Activated naive CD8-positive, alpha-beta T cell treated with anti-CD3 and anti-CD28 coated beads for 36 hours (primary cell): ENCODE measurements around the gene RELCH. TPM values are rescaled to one million over a fixed set of nuclear protein-coding genes. Genes with fewer than 3 reads are reported as not detected.

Source experiments
- DNase-seq: peaks from one replicate; pipeline ENCODE4 v3.0.0; 2021
- H3K27ac Mint-ChIP-seq: one replicate; pipeline ENCODE4 v1.8.0; 2022; ENCODE audit warnings: mild to moderate bottlenecking, moderate library complexity, mixed read lengths
- H3K27me3 Mint-ChIP-seq: one replicate; pipeline ENCODE4 v1.8.0; 2022; ENCODE audit warnings: mild to moderate bottlenecking, mixed read lengths
- H3K36me3 Mint-ChIP-seq: one replicate; pipeline ENCODE4 v1.8.0; 2021; ENCODE audit warnings: mild to moderate bottlenecking, mixed read lengths
- H3K4me1 Mint-ChIP-seq: one replicate; pipeline ENCODE4 v1.8.0; 2021; ENCODE audit warnings: mixed read lengths
- H3K4me3 Mint-ChIP-seq: one replicate; pipeline ENCODE4 v1.8.0; 2022; ENCODE audit warnings: mild to moderate bottlenecking, moderate library complexity, mixed read lengths
- H3K9me3 Mint-ChIP-seq: one replicate; pipeline ENCODE4 v1.8.0; 2022; ENCODE audit warnings: mixed read lengths
- total RNA-seq, 2 experiments: library from RNA; stranded (reverse); gene quantifications; one replicate each; pipeline ENCODE4 v1.2.3, GENCODE V29; 2021

RELCH gene
- total RNA-seq, 2 experiments from 2014 or later = 13.5 to 13.9 TPM

DNA sequence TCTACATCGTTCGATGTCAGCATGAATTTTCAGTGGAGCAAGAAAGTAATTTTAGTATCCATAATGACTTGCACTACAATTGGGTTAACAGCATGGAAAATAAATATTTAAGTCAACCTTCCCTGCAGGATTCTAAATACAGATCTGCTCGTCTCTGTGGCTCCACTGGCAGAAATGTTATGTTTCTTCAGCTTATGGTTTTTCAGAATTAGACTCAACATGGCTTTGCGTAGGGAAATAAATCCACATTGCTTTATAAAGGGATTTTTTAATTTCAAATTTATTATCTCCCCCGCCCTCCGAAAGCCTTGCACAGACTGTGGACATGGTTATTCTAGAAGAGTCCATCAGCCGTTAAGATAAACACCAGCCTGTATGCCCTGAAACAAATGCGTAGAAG is 156.3 kb downstream of the RELCH start:
- no peak overlapping the region for H3K27ac Mint-ChIP-seq
- no peak for DNase-seq
- no peaks in the 10 kb centered on the region for H3K36me3 Mint-ChIP-seq
- no peak overlapping the region for H3K4me3 Mint-ChIP-seq
- no peaks in the 10 kb centered on the region for H3K9me3 Mint-ChIP-seq
- H3K4me1 Mint-ChIP-seq = peaks cover 5% of the 10 kb centered on the region
- peaks cover 14% of the 10 kb centered on the region for H3K27me3 Mint-ChIP-seq

DNA sequence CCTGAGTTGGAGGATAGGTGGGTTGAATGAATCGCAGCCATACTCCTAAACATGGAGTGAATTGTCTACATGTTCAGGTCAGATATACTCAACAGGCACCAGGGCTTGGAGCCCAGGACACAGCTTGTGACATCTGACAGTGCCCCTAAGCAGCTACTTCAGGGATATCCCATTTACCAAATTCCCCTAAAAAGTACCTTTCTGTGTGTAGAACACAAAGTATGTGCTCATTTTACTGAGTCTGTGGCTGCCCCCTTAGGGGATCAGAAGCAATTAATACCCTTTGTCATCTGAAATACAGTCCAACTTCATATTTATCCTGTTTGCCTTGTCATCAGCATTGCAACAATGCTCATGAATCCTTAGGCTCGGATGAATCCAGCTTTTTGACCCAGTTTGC is 158.9 kb downstream of the RELCH start:
- Mint-ChIP-seq H3K27ac (no peak overlapping the region), H3K4me1 (no peaks in the 10 kb centered on the region), H3K9me3 (no peaks in the 10 kb centered on the region), H3K27me3 (peaks cover 4% of the 10 kb centered on the region), H3K36me3 (no peaks in the 10 kb centered on the region), H3K4me3 (no peak overlapping the region)
- DNase-seq = no peak

DNA sequence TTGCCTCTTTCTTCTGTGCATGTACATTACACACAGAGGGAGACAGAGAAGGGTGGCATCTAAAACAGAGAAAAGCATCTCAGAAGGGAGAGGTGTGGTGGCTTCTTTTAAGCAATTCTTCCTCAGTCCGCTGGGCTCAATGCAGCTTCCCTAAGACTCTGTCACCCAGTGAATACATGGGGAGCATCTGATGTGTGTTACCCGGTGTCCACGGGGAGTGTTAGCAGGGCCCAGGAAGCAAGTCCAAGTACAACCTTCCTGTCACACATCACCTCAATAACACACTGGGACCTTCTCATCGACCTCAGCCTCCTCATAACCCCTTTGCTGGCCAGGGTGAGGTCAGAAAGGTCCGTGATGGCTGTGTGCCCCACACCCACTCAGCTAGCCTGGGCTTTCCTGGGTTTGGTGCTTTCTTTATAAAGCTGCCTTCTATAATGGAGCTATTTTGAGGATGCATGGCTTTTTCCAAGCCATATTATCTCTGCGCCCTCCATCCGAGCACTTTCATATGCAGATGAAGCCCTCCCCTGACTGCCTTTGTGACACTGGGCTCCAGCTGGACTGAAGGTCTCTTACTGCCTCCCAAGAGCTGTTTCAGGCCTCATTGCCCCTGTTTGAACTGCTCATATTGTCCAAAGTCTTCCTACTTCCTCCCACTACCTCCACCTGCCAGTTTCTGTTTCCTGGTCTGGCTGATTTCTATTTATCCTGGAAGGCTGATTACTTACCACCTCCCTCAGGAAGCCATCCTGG is 159.5 kb downstream of the RELCH start:
- Mint-ChIP-seq H3K4me3 (no peak overlapping the region), H3K27ac (no peak overlapping the region), H3K27me3 (peaks cover 4% of the 10 kb centered on the region), H3K36me3 (no peaks in the 10 kb centered on the region), H3K9me3 (no peaks in the 10 kb centered on the region), H3K4me1 (no peaks in the 10 kb centered on the region)
- no peak for DNase-seq

DNA sequence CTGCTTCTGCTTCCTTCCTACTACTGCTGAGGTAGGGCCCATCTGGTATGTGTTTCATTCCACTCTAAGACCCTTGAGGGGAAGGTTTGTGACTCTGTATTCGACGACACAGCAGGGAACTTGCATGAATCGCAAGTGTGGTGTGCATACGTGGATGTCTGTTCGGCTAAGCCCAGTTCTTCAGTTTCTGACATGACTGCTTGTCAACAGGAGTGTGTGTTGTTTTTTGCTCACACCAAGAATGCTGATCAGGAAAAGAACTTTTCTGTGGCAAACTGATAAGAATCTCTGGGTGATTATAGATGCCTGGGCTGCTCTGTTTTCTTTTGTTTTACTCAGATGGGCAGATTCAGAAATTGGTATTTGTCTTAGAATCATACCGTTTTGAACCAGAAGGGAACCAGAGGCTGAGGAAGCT is 160.0 kb downstream of the RELCH start:
- no peak for DNase-seq
- Mint-ChIP-seq H3K36me3 (no peaks in the 10 kb centered on the region), H3K27me3 (peaks cover 4% of the 10 kb centered on the region), H3K4me1 (no peaks in the 10 kb centered on the region), H3K4me3 (no peak overlapping the region), H3K9me3 (no peaks in the 10 kb centered on the region), H3K27ac (no peak overlapping the region)

DNA sequence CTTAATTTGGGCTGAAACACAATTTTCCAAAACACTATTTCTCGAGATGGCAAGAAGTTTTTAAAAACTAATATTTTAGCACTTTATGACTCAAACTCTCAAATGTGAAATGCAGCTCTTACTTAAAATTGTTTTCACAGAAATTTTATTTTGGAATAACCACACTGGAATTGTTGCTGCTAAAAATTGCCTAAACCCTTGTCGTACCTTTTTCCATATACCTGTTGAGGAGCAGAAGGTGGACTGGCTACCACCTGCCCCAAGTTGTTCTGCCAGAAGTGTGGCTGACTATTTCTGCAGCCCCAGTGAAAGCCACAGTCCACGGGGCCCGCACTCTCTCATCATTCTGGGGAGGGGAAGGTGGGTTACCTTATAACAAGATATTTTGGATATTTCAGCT is 161.4 kb downstream of the RELCH start:
- H3K27ac Mint-ChIP-seq = no peak overlapping the region
- no peaks in the 10 kb centered on the region for H3K36me3 Mint-ChIP-seq
- DNase-seq = no peak
- peaks cover 4% of the 10 kb centered on the region for H3K27me3 Mint-ChIP-seq
- H3K9me3 Mint-ChIP-seq = no peaks in the 10 kb centered on the region
- H3K4me1 Mint-ChIP-seq = no peaks in the 10 kb centered on the region
- no peak overlapping the region for H3K4me3 Mint-ChIP-seq

DNA sequence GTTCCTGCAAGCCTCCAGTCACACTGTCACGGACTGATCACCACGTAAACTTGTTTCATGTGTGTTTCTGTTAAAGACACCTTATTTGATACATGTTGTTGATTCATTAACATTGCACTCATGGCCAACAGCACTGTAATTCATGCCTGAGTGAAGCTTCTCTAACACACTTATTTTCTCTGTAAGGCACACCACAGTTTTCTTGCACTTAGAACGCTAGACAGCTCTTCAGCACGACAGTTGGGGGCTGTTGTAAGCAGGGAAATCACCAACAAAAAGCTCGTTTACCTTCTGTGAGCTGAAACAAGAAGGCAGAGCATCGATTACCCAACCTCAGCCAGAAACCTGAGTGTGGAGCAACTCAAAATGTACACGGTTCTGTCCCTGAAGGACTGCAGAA is 166.1 kb downstream of the RELCH start:
- Mint-ChIP-seq H3K4me3 (no peak overlapping the region), H3K27me3 (no peaks in the 10 kb centered on the region), H3K4me1 (peaks cover 4% of the 10 kb centered on the region), H3K9me3 (no peaks in the 10 kb centered on the region), H3K36me3 (no peaks in the 10 kb centered on the region), H3K27ac (no peak overlapping the region)
- DNase-seq = no peak

DNA sequence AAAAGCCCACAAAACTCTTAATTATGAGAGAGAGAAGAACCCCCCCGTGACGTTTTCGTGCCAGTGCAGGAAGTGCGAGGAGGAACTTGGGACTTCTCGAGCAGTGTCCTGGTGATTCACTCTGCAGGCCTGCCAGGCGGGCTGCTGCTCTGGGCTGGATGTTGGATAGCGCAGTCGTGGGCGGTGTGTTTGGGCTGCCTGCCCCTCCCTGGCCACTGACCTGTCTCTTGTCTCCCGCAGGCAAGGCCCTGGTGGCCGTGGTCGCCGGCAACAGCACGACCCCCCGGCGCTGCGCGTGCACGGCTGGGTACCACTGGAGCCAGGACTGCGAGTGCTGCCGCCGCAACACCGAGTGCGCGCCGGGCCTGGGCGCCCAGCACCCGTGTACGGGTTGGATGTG is 167.1 kb downstream of the RELCH start:
- Mint-ChIP-seq H3K4me3 (no peak overlapping the region), H3K9me3 (no peaks in the 10 kb centered on the region), H3K36me3 (no peaks in the 10 kb centered on the region), H3K4me1 (peaks cover 4% of the 10 kb centered on the region), H3K27ac (no peak overlapping the region), H3K27me3 (no peaks in the 10 kb centered on the region)
- DNase-seq = no peak

DNA sequence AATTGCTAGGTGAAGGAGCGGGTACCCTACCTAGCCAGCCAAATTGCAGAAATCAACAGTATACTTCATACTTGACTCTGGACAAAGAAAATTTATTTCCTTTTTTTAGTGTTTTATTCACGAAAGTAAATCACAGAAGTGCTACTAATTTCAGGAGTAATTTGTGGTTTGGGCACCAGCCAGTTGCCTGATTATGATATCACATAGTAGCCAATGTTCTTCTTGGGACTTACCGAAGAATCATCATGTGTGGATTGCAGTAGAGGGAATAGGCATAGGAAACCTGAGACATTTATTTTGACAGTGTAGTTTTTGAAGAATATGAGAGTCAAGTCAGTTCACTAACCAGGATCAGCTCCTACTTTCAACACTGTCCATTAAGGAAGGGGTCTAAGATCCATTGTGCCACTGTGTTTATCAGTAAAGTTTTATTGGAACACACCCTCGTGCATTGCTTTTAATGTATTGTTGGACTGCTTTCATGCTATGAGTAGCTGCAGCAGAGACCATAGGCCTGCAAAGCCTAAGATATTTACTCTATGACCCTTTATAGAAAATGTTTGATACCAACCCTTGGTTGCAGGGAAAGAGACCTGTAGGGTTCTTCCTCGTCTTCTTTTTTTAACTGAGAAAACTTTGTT is 170.1 kb downstream of the RELCH start:
- Mint-ChIP-seq H3K27ac (no peak overlapping the region), H3K36me3 (no peaks in the 10 kb centered on the region), H3K4me3 (no peak overlapping the region), H3K4me1 (peaks cover 4% of the 10 kb centered on the region), H3K9me3 (no peaks in the 10 kb centered on the region), H3K27me3 (no peaks in the 10 kb centered on the region)
- DNase-seq = no peak

Other genes with a start within 250 kb of the RELCH start
- gene PIGN, start 199 bp upstream of the RELCH start, total RNA-seq = 10 to 100 TPM; 21.5 to 25.0 TPM
- 1 to 10 TPM; 2.4 to 2.7 TPM for gene TNFRSF11A, start 138.1 kb downstream of the RELCH start, total RNA-seq